Right atrium auricular region (tissue), 2 donors: ENCODE data around the gene CALR. TPM values are rescaled to one million over a fixed set of nuclear protein-coding genes. Genes with fewer than 3 reads are reported as not detected.
A peak's percentile ranks its signal among the peaks of the same experiment; 100 is the strongest.

Source experiments
- DNase-seq: peaks from one replicate; pipeline ENCODE4 v3.0.0-alpha.2; 2019; ENCODE audit warnings: low spot score
- H3K27ac ChIP-seq, 2 donors: fragments of 200-600 bp; sonication (generic); 1 replicate in 1 of 2; 2 replicates in 1 of 2; pipeline ENCODE4 v1.5.1; 2016 to 2019
- H3K27me3 ChIP-seq, 2 donors: fragments of 200-600 bp; sonication (generic); one replicate each; pipeline versions ENCODE4 v1.5.1 to v1.6.0; 2017 to 2019
- H3K36me3 ChIP-seq: fragments of 200-600 bp; sonication (generic); one replicate; pipeline ENCODE4 v1.5.1; 2016
- H3K4me1 ChIP-seq, 2 donors: fragments of 200-600 bp; sonication (generic); one replicate each; pipeline versions ENCODE4 v1.5.1 to v1.6.0; 2017 to 2019
- H3K4me3 ChIP-seq, 2 donors: fragments of 200-600 bp; sonication (generic); 1 replicate in 1 of 2; 2 replicates in 1 of 2; pipeline ENCODE4 v1.5.1; 2017 to 2019; ENCODE audit warnings: mild to moderate bottlenecking in 1 of 2, moderate library complexity in 1 of 2
- H3K9me3 ChIP-seq, 2 donors: fragments of 200-600 bp; sonication (generic); one replicate each; pipeline ENCODE4 v1.5.1; 2019
- CTCF ChIP-seq, 2 donors: fragments of 200-600 bp; sonication (generic); IDR thresholded peaks; one replicate each; pipeline ENCODE4 v1.5.1; 2019; ENCODE audit warnings: antibody characterized with exemption in 2 of 2
- total RNA-seq, 2 donors: library from RNA; depleted of rRNA; stranded (reverse); fragments of >200 nt; gene quantifications; one replicate each; pipeline ENCODE4 v1.1.0, GENCODE V29; 2016

Gene CALR
- total RNA-seq, 2 donors from 2014 or later, result 285 to 289 TPM

GRCh38 chr19:12930002-12930645 is 8.3 kb upstream of the CALR start:
- Histone ChIP-seq H3K36me3 (peaks cover 54% of the 10 kb centered on the region), H3K4me3 (no peak overlapping the region), H3K27me3 (no peaks in the 10 kb centered on the region), H3K9me3 (no peaks in the 10 kb centered on the region), H3K4me1 (peaks cover 3 to 12% of the 10 kb centered on the region in 2 donors), H3K27ac (no peak overlapping the region)
- no peak for TF ChIP-seq CTCF (IDR thresholded peaks at IDR 0.05)
- DNase-seq, result no peak

DNA sequence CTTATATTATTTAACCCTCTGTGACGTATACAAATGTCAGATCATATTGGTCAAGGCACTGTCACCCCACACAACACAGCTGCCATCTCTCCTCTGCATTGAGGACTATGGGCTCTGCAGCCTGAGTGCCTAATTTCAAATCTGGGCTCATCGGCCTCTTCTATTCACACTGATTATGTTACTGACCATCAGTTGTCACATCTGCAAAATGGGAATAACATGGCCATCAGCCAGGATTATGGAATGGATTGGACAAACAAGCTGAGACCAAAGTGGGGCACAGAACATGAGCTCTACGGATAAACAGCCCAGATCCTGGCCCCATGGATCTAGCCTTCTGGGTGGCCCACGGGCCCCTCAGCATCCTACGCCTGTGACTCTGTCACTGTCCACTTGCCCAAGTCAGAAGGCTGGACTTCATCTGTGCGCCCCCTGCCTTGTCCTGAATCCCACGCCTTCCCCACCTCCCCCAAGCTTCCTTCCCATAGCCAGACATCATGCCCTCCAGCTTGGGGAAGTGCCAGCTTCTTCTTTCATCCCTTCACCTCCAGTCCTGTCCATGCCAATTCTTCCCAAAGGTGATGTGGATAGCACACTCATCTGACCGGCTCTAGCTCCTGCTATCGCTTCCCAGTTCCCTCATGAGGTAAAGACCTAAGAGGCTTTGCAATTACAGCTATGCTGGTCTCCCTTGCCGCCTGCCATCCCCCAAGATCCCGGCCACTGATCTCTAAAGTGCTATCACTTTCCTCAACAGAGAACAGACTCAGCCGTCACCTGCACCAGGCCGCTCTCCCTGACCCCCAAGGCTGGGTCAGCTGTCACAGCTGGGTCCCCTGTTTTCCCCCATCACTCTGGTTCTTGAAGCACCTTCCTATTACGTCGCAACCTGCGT is 5.8 kb upstream of the CALR start:
- Histone ChIP-seq H3K27ac (peak overlapping the region; percentile 86 to 87), H3K27me3 (no peaks in the 10 kb centered on the region), H3K9me3 (no peaks in the 10 kb centered on the region), H3K4me3 (peak overlapping the region; percentile 91 to 98), H3K36me3 (peaks cover 30% of the 10 kb centered on the region), H3K4me1 (peaks cover 3 to 17% of the 10 kb centered on the region in 2 donors)
- no peak for TF ChIP-seq CTCF (IDR thresholded peaks at IDR 0.05)
- DNase-seq, result no peak

GRCh38 chr19:12933287-12934072 is 4.9 kb upstream of the CALR start, which contains the start of gene FARSA:
Gene FARSA, minus strand, starts transcription at chr19:12933711. Its CDS starts 15 bp downstream, at chr19:12933696.
- peak within 1 kb of the TSS; percentile 86 to 87 for H3K27ac ChIP-seq
- DNase-seq, result peak; percentile 97
- no peaks in the 10 kb centered on the region for H3K27me3 ChIP-seq
- peak within 1 kb of the TSS; percentile 91 to 98 for H3K4me3 ChIP-seq
- no peak for TF ChIP-seq CTCF (IDR thresholded peaks at IDR 0.05)
- peaks cover 23% of the 10 kb centered on the region for H3K36me3 ChIP-seq
- no peaks in the 10 kb centered on the region for H3K9me3 ChIP-seq
- peaks cover 3 to 21% of the 10 kb centered on the region in 2 donors for H3K4me1 ChIP-seq

- DNase-seq, result no peak
- H3K36me3 ChIP-seq, result peaks cover 12% of the 10 kb centered on the region
Observed at GRCh38 chr19:12935071-12935470, 3.3 kb upstream of the CALR start.

More at GRCh38 chr19:12935071-12935470, 3.3 kb upstream of the CALR start:
- no peak for TF ChIP-seq CTCF (IDR thresholded peaks at IDR 0.05)
- H3K4me1 ChIP-seq, result peaks cover 3 to 30% of the 10 kb centered on the region in 2 donors
- H3K4me3 ChIP-seq, result no peak overlapping the region
- H3K9me3 ChIP-seq, result no peaks in the 10 kb centered on the region
- no peak overlapping the region for H3K27ac ChIP-seq
- H3K27me3 ChIP-seq, result no peaks in the 10 kb centered on the region
